NCI-H1105 (cell line): Measurements from ENCODE around the gene SLC26A11.

ENCODE experiments used
- DNase-seq: peaks from one replicate; lab custom pipeline; 2025; lab: John Stamatoyannopoulos, UW

SLC26A11 gene

DNA sequence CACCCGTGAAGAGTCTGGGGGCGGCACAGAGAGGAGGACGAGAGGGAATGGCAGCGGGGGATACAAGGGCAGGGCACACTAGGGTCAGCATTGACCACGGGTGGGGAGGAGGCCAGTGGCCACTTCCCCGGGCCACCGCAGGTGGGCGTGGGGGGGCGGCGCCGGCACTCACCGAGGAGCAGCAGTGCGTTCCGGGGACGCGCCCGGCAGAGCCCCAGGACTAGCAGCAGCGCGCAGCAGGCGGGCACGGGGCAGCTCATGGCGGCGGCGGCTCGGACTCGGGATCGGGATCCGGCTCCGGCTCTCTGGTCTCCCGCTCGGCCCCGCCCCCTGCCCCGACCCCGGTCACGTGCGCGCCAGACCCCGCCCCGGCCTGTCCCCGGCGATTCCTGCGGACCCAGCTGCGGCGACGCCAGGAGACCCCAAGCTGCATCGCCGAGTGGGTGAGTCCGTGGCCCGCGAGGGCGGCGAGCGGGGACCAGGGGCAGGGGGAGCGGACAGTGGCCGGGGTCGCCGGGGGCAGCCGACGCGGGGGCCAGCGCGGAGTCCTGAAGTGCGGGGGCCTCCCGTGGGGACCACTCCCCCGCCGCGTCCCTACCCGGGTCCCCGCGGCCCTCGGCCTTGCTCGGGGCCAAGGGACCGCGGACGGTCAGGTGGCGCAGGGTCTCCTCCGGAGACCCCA lies at the start of gene SLC26A11, which contains the start of gene SGSH:
Gene SLC26A11, plus strand, starts transcription at position 374 of the 682 bp plus-strand sequence. CDS start 1,134 bp downstream, outside the sequence.
Gene SGSH, minus strand, starts transcription at position 280 of the 682 bp plus-strand sequence. Its CDS starts 20 bp downstream, at position 260.
- DNase-seq, result peak; percentile 44

DNA sequence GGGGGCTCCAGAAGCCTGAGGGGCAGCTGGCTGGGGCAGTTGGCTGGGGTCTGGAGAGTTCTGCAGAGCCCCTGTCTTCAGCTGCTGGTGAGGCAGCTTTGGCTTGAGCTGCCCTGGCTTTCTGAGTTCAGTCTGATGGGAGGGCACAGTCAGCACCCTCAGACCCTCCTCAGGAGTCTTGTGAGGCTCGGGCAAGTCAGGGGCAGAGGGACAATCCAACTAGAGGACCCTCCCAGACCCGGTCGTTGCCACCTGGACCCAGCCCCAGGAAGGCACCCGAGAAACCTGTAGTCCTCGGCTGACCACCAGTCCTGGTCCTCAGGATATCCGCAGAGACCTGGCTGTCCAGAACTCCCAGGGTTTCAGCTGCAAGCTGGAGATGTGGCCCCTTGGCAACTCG lies 48.5 kb upstream of the SLC26A11 start:
- no peak for DNase-seq

DNA sequence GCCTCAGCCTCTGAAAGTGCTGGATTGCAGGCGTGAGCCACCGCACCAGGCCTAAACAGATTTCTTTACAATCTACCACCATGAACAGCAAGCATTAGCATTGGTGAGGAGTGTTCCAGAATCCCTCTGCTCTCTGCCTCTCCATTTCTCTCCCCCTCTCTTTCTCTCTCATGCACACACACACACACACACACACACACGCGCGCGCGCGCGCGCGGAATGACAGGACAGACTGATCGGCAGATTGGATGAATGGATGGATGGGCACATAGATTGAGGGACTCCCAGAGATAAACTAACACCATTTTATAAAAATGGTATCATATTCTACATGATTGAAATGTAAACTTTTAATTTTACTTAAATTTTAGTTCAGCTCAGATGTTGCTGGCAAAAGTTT lies 47.1 kb upstream of the SLC26A11 start:
- DNase-seq, result no peak

DNA sequence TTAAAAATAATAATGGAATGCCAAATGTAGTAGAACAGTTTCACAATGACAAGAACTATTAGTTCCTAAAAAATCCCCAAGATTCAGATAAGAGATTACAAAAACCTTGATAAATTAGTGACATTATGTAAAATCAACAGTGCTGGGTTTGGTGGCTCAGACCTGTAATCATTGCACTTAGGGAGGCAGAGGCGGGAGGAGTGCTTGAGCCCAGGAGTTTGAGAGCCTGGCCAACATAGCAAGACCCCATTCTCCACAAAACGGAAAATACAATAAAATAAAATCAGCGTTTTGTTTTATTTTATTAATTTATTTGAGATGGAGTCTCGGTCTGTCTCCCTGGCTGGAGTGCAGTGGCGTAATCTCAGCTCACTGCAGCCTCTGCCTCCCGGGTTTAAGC lies 46.3 kb upstream of the SLC26A11 start:
- DNase-seq, result no peak

DNA sequence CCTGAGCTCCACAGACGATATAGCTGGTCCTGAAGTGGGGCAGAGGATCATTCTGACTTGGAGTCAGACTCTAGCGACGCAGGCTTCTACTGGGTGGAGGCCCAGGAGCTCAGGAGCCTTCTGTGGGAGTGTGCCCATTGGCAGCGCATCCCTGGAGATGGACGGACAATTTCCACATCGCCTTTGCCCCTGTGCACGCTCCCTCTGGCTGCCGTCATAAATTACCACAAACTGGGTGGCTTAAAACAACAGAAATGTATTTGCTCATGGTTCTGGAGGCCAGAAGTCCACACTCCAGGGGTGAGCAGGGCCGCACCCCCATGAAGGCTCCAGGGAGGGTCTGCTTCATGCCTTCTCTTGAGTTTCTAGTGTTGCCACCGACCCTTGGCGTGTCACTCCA lies 43.5 kb upstream of the SLC26A11 start:
- DNase-seq, result no peak

DNA sequence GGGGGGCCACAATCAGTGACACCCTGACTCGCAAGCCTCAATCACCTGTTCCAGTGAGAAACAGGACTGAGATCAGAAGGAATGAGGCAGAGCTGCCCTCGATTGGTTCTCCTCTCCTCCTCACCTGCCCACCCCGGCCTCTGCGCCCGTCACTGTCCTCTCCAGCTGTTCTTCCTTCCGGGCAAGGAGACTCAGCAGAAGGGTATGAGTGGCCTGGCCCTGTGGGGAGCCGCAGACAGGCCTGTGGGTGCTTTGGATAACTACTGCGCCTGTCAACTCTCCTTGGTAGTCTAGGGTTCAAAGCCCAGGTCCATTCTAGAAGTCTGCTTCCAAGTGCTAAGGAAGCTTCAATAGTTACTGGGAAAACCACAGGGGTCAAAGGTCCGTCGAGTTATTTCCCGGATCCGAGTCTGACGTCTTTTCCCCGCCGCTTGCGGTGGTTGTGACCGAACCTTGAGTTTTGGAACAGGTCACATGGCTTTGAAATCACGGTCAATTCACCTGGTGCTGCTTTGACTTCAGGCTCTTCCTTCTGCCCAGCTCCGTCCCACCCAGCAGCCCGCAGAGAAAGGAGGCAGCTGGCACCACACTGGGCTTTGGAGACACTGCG lies 42.1 kb upstream of the SLC26A11 start:
- no peak for DNase-seq

DNA sequence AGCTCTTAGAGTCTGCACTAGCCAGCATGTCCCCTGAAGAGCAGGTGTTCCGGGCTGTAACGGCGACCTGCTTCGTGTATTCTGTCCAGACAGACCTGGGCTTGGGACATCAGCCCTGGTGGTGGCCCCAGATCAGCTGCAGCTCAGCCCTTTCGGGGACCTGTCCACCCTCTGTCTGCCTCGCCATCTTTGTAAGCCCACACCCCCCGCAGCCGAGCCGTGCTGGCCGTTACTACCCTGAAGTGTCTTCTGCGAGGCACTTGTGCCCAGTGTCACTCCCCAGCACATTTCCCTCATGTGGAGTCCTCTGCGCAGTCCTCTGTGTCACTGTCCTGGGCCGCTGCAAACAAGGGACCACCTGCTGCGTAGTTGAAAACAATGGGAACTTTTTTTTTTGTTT lies 40.0 kb upstream of the SLC26A11 start:
- DNase-seq, result no peak

DNA sequence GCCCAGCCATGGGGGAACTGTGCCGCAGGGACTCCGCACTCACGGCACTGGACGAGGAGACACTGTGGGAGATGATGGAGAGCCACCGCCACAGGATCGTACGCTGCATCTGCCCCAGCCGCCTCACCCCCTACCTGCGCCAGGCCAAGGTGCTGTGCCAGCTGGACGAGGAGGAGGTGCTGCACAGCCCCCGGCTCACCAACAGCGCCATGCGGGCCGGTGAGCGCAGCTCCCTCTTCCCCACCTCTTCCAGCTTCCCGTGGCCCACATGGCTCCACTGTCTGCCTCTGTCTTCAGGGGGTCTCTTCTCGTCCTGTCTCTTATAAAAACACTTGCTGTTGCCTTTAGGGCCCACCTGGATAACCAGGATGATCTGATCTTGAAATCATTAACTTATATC lies 38.8 kb upstream of the SLC26A11 start:
- no peak for DNase-seq

DNA sequence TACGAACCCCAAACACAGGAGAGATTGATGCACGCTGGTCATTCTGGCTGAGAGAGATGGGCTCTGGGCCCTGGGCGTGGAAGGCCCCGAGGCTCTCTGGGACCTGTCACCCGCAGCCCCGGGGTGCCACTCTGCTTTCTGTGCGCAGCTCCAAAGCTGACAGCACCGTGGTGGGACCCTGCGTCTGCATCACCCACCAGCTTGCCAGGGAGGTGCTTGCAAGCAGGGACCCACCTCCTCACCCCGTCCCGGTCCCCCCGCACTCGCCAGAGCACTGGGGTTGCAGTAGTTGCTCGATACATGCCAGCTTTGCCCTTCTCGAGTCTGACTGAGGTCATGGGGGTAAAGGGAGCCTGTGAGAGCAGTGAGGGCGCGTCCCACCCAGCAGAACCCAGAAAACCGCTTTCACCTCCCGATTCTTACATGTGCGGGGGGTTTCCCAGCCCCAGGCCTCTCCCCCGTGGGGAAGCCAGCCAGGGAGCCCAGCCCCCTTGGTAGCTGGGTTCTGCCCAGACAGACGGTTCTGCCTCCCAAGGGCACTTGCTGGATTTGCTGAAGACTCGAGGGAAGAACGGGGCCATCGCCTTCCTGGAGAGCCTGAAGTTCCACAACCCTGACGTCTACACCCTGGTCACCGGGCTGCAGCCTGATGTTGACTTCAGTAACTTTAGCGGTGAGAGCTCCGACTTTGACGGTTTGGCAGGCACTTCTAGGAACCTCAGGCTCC lies 37.9 kb upstream of the SLC26A11 start:
- no peak for DNase-seq

DNA sequence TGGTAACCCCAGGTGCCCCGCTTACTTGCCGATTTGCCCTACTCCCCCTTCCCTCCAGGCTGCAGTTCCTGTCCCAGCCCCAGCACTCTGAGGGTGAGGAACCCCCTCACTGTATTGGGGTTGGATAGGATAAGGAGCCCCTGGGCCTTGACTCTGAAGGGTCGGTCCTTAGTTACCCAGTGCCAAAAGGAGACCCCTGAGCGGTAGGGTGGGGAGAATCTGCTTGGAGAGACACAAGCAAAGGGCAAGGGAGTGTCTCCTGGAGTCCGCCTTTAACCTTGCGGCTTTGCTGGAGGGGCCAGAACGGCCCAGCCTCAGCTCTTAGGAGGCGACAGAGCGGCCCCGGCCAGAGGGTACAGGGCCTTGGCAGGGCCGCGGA lies 37.4 kb upstream of the SLC26A11 start:
- DNase-seq, result no peak

DNA sequence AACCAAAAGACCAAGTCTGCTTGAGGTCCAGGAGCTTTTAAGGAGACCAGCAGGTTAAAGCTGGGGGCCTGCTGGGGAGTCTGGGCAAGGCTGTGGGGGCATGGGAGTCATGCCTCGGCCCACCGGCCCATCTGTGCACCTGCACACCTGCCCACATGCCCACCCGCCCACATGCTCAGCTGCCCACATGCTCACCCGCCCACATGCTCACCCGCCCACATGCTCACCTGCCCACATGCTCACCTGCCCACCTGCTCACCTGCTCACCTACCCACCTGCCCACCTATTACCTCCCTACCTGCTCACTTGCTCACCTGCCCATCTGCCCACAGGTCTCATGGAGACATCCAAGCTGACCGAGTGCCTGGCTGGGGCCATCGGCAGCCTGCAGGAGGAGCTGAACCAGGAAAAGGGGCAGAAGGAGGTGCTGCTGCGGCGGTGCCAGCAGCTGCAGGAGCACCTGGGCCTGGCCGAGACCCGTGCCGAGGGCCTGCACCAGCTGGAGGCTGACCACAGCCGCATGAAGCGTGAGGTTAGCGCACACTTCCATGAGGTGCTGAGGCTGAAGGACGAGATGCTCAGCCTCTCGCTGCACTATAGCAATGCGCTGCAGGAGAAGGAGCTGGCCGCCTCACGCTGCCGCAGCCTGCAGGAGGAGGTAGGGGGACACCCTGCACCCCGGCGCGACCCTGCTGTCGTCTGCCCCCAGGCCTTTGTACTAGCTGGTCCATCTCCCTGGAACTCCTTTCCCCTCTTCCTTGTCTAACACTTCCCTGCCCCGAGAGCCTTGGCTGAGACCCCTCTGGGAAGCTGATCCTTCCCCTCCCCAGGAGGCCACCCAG lies 36.4 kb upstream of the SLC26A11 start:
- DNase-seq, result no peak

DNA sequence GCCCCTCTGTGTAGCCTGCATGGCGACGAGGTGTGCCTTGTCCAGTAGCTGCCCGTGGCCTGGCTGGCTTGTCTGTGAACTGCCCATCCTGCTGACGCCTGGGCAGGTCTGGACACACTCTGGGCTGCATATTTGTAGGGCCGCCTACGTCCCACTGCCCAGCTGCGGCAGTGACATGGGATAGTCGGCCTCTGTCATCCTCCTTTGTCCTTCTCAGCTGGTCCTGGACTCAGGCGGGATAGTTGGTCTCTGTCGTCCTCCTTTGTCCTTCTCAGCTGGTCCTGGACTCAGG lies 35.9 kb upstream of the SLC26A11 start:
- DNase-seq, result no peak

DNA sequence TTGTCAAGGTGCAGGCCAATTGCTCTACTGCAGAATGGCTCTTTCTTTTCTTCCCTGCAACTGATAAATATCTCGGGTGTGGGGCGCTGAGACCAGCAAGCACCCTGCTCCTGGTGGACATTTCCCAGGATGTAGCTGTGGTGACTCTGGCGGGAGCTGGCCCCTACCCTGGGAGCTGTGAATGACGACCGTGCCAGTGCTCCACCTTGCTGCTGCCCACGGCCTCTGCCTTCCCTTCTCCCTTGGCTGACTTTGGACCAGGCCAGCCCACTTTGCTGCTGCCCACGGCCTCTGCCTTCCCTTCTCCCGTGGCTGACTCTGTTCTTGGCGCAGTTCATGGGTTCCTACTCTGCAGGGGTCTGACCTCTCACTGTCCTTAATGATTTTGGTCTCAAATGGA lies 34.3 kb upstream of the SLC26A11 start:
- no peak for DNase-seq

DNA sequence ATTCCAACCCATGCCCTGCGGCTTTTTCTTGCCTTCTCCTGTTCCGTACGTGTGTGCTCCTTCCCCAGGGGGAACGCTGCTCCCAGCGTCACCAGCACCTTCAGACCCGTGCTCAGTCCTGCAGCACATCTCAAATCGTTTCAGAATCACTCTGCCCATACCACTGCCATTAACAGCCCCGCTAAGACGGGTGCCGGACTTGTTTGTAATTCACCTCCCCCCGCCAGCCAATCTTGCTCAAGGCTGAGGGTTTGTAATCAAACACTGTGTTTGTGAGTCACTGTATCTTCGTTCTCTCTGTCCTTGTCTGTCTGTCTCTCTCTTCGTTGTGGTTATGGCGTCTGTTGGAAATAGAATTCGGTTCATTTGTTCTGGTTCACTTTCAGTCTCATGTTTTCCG lies 33.1 kb upstream of the SLC26A11 start:
- no peak for DNase-seq

DNA sequence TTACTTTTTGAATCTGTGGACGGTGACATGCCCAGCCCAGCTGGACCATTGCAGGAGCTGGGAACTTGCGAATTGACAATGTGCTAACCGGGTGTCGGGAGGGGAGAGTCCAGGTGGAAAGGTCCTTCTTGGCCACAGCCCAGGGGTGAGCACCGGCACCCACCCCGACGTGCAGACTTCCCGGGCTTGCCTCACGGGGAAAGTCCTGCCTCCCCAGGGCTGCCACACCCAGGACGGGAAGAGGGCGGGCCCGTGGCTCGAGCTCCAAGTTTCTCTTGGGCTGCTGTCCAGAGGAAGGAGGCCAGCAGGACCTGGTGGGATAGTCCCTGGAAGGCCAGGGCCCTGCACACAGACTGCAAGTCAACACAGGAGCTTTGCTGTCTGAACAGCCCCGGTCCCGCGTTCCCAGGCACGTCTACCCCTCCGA lies 32.7 kb upstream of the SLC26A11 start:
- DNase-seq, result no peak

DNA sequence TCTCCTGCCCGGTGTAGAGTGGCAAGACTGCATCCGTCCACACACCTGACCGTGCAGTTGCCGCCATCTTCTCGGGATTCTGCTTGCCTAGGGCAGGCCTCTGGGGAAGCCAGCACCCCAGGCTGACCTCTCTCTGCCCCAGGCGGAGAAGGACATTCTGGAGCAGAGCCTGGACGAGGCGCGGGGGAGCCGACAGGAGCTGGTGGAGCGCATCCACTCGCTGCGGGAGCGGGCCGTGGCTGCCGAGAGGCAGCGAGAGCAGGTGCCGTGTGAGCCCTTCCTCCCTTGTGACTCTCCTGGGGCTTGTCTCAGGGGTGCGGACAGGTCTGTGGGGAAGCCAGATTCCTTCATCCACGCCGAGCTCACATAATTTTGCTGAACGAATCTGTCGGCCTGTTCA lies 30.6 kb upstream of the SLC26A11 start:
- DNase-seq, result no peak

DNA sequence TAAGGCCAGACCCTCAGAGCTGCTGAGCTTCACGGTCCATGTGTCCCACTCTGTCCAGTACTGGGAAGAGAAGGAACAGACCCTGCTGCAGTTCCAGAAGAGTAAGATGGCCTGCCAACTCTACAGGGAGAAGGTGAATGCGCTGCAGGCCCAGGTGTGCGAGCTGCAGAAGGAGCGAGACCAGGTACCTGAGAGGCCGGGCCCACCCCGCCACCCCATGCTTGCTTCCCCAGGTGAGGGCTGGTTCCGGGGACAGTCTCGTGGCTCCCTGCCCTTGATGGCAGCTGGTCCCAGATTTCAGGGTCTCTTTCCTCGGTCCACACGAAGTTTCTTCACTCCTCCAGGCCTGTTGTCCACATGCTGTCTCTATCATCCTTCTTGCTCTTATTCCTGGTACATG lies 29.5 kb upstream of the SLC26A11 start:
- no peak for DNase-seq

DNA sequence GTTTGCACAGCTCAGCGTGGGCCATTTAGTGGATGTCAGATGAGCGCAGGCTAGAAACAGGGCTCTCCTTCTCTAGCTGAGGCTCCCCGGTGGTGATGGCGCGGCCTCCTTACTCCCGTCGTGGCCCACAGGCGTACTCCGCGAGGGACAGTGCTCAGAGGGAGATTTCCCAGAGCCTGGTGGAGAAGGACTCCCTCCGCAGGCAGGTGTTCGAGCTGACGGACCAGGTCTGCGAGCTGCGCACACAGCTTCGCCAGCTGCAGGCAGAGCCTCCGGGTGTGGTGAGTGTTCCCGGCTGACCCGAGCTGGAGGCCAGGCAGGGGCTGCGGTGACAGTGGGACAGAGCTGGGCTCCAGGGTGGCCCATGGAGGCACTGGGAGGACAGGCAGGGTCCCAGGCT lies 29.0 kb upstream of the SLC26A11 start:
- DNase-seq, result no peak

DNA sequence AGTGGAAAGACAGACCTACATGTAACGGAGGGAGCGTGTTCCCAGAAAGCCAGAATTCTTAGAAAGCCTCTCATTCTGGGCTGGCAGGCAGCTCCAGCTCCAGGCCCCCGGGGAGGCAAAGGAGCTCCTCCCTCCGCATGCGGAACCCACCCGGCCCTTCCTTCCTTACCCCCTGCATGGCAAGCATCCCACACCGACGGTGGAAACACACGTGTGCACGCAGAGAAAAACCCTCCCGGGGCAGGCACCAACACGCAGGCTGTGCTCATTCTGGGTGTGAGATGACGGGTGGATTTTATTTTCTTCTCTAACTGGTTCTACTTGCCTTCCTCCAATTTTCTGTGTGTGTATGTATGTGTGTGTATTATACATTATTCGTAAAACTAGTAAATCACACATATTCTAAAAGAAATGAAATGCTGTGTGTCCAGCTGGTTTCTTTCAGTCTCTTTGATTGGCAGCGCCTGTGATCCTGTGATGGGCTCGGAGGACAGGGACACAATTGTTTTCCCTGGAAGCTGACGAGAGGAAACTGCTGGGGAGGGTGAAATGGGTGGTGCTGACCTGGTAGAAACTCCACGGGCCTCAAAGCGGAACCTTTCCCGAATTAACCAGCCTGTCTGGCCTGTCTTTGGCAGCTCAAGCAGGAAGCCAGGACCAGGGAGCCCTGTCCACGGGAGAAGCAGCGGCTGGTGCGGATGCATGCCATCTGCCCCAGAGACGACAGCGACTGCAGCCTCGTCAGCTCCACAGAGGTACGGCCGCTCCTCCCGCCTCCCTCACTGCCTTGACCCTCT lies 28.2 kb upstream of the SLC26A11 start:
- no peak for DNase-seq

DNA sequence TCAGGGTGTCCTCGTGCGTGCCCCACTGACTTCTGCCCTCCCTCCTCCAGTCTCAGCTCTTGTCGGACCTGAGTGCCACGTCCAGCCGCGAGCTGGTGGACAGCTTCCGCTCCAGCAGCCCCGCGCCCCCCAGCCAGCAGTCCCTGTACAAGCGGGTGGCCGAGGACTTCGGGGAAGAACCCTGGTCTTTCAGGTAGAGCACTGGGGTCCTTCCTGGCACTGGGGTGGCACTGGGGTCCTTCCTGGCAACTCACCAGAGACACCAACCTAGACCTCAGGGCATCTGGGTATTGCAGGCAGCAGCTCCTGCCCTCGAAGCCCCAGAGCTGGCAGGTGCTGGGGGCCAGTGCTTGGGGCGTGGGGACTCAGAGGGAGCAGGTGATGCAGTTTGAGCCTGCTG lies 25.1 kb upstream of the SLC26A11 start:
- no peak for DNase-seq

DNA sequence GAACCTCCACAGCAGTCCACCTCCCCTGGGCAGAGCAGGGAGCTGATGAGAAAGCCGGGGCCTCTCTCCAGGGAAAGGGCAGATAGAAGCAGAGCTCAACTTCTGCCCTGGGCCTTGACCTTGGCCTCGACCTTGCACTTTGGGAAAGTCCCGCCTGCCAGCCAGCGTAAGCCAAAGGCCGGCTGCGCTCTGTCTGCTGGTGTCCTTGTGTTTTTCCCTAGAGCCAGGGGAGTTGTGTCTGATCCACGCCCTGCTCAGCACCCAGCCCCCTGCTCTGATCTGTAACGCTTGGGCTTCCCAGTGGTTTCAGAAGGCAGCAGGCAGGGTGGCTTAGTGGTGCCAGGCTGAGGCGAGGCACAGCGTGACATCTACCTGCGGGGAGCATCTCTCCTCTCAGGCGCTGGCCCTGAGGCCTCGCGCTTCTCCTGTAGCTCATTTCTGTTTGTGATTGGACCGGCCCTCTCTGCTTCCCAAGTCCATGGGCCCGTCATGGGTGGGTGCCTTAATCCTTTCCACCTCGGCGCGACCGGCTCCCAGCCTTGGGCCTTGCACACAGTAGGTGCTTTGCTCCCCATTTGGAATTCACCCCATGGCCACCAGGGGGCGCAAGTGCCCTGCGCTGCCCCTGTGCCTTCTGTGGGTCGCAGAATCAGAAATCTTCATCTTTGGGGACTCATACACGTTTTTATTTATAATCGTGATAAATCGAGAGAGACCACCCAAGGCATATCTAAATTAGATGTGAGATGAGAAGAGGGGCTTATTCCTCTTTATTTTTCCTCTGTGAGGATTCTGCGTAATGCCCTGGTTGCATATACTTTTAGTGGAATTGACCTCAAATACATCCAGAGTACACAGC lies 24.3 kb upstream of the SLC26A11 start:
- no peak for DNase-seq
